Measurements from ENCODE around the gene ZNF213.
A peak's percentile ranks its signal among the peaks of the same experiment; 100 is the strongest.

ZNF213 gene

GRCh38 chr16:3147046-3147756, 12.4 kb downstream of the ZNF213 start:
- no peak for TF ChIP-seq CTCF (IDR thresholded peaks at IDR 0.05; ENCODE audit: borderline replicate concordance, insufficient read depth, low read depth, low read length)
- no peak overlapping the region for H3K4me3 ChIP-seq (ENCODE audit: low read depth, low read length)

DNA sequence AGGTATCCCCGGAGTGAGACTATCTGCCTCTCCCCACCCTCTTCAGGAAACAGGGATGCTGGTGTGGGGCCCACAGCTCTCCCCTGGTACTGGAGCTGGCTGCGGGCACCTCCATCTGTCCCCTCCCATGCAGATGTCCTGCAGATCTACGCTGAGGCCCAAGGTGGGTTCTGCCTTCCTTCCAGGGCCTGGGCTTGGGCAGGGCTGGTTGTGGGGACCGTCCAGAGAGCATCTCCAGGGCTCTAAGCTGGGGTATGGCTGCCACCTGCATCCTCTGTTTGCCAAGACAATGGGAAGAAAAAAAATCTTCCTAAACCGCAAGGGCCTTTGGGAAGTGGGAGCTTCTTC, 12.9 kb downstream of the ZNF213 start:
- H3K4me3 ChIP-seq (ENCODE audit: low read depth, low read length) = no peak overlapping the region
- TF ChIP-seq CTCF (IDR thresholded peaks at IDR 0.05; ENCODE audit: borderline replicate concordance, insufficient read depth, low read depth, low read length) = no peak

DNA sequence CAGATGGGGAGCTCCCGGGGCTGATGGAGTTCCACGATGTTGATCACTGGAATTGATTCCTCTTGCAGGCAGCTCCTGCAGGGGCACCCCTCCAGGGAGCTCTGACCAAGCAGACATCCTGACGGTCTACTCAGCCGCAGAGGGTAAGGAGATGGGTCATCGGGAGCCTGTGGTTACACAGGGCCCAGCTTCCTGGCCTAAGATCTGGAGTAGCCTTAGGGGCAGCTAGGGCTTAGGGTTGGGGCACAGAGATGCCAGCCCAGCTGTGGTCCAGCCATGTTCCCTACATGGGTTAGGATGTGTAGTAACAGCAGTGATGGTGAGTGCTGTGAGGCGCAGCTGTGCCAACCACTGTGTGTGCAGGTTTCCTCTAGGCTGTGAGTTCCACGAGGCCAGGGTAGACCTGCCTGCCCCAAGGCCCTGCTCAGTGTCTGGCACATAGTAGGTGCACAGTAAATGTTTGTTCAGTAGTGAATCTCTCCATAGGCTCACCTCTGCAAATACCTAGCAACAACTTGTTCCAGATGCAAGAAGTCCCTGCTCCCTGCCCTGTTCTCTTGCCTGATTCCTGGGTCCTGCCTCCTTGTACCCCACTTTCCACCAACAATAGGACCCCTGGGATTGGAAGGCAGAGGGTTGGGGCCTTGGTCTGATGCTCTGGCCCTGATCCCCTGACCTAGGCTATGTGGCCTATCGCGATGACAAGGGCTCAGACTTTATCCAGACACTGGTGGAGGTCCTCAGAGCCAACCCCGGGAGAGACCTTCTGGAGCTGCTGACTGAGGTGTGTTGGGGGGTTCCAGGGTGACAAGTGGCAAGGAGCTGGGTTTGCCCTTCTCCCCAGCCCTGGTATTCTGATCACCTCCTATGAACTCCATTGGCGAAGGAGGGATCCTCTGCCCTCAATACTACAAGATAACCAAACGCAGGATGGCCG, 13.7 kb downstream of the ZNF213 start:
- no peak overlapping the region for H3K4me3 ChIP-seq (ENCODE audit: low read depth, low read length)
- no peak for TF ChIP-seq CTCF (IDR thresholded peaks at IDR 0.05; ENCODE audit: borderline replicate concordance, insufficient read depth, low read depth, low read length)

DNA sequence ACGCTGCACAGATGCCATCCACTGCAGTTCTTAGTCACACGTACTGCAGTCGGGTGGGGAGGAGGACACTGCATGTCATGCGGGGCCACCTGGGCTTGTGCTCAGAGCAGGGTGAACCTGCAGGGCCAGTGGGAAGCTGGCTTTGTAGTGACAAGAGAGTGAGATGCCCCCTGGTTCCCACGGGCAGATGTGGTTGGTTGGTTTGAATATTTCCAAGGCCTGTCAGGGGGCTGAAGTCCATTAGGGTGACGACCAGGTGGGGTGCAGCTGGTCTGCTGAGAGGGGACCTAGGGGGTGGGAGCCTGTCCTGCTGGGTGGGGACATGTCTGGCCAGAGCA, 14.3 kb downstream of the ZNF213 start:
- no peak overlapping the region for H3K4me3 ChIP-seq (ENCODE audit: low read depth, low read length)
- no peak for TF ChIP-seq CTCF (IDR thresholded peaks at IDR 0.05; ENCODE audit: borderline replicate concordance, insufficient read depth, low read depth, low read length)

- peak; percentile 68 for TF ChIP-seq CTCF (IDR thresholded peaks at IDR 0.05; ENCODE audit: borderline replicate concordance, insufficient read depth, low read depth, low read length)
- peak overlapping the region; percentile 71 for H3K4me3 ChIP-seq (ENCODE audit: low read depth, low read length)
Observed at GRCh38 chr16:3149630-3150345, 15.0 kb downstream of the ZNF213 start.

GRCh38 chr16:3150346-3151218, 15.8 kb downstream of the ZNF213 start:
- no peak for TF ChIP-seq CTCF (IDR thresholded peaks at IDR 0.05; ENCODE audit: borderline replicate concordance, insufficient read depth, low read depth, low read length)
- peak overlapping the region; percentile 71 for H3K4me3 ChIP-seq (ENCODE audit: low read depth, low read length)

Measured in GM12875 (cell line).